HEK293T (cell line): ENCODE data around the gene PROB1.

Source experiments
- CTCF ChIA-PET: fragments of 350-600 bp; formaldehyde crosslinking; extraction: SDS; loops from one replicate; lab custom pipeline; 2021; ENCODE audit warnings: antibody characterized with exemption, inconsistent platforms; lab: Yijun Ruan, JAX
- POLR2A ChIA-PET: fragments of 350-600 bp; formaldehyde crosslinking; extraction: SDS; loops from one replicate; lab custom pipeline; 2020; ENCODE audit warnings: antibody characterized with exemption, inconsistent platforms; lab: Yijun Ruan, JAX
- DNase-seq: peaks from one replicate; pipeline ENCODE4 v3.0.0; 2012; ENCODE audit warnings: mixed read lengths; ENCODE audit errors: extremely low spot score
- ARNT ChIP-seq: fragments of 450-650 bp; IDR thresholded peaks from 2 replicates; pipeline ENCODE4 v1.6.1; 2017; ENCODE audit warnings: mild to moderate bottlenecking
- BHLHE40 ChIP-seq: fragments of 450-650 bp; IDR thresholded peaks from 2 replicates; pipeline ENCODE4 v1.6.1; 2016; ENCODE audit warnings: mild to moderate bottlenecking, moderate library complexity, borderline replicate concordance
- CTBP1 ChIP-seq: fragments of 450-650 bp; IDR thresholded peaks from 2 replicates; pipeline ENCODE4 v1.6.1; 2016; ENCODE audit warnings: borderline replicate concordance
- ELF4 ChIP-seq: fragments of 450-650 bp; IDR thresholded peaks from 2 replicates; pipeline ENCODE4 v1.6.1; 2017; ENCODE audit warnings: antibody characterized with exemption
- FOXA1 ChIP-seq: fragments of 450-650 bp; IDR thresholded peaks from 2 replicates; pipeline ENCODE4 v1.6.1; 2016; ENCODE audit warnings: mild to moderate bottlenecking
- FOXK2 ChIP-seq: fragments of 450-650 bp; IDR thresholded peaks from 2 replicates; pipeline ENCODE4 v1.6.1; 2016; ENCODE audit warnings: mild to moderate bottlenecking
- FOXM1 ChIP-seq: fragments of 450-650 bp; IDR thresholded peaks from 2 replicates; pipeline ENCODE4 v1.6.1; 2017; ENCODE audit warnings: mild to moderate bottlenecking, borderline replicate concordance
- HDGF ChIP-seq: fragments of 450-650 bp; IDR thresholded peaks from 2 replicates; pipeline ENCODE4 v1.6.1; 2017; ENCODE audit warnings: antibody characterized with exemption, borderline replicate concordance
- LEF1 ChIP-seq: fragments of 450-650 bp; IDR thresholded peaks from 2 replicates; pipeline ENCODE4 v1.6.1; 2017; ENCODE audit warnings: mild to moderate bottlenecking, borderline replicate concordance
- NFRKB ChIP-seq: fragments of 450-650 bp; IDR thresholded peaks from 2 replicates; pipeline ENCODE4 v1.6.1; 2016; ENCODE audit warnings: mild to moderate bottlenecking, moderate library complexity
- SP1 ChIP-seq: fragments of 450-650 bp; IDR thresholded peaks from 2 replicates; pipeline ENCODE4 v1.6.1; 2017
- SUZ12 ChIP-seq: fragments of 450-650 bp; IDR thresholded peaks from 2 replicates; pipeline ENCODE4 v1.6.1; 2016; ENCODE audit warnings: mild to moderate bottlenecking
- TARDBP ChIP-seq: fragments of 450-650 bp; IDR thresholded peaks from 2 replicates; pipeline ENCODE4 v1.6.1; 2016

Gene PROB1

DNA sequence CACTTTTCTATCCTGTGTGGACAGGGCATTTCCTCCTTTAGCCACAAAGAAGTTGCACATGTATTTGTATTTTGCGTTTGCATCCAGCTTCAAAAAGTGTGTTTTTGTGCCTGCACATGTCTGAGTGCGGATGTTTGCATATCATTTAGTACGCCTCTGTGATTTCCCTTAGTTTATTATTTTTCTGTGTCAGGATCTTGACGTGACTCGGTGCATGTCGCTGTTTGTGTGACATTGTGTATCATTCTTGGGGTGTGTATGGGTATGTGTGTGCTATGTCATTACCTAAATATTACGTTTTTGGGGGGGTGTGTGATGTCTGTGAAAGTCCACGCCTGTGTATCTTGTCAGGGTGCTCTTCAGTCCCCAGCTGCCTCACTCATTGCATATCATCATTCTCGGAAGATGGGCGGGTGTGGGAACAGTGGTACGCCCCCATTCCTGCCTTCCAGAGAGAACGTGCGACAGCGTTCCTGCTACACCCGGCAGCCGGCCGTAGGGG is 53.7 kb downstream of the PROB1 start:
- ChIA-PET CTCF (interaction anchor here (0.8 to 1.1 kb wide), 3 partner anchors 9 to 24 kb away, joined by 3 to 6 read pairs (median 3); no protein-coding TSS in a partner anchor), POLR2A (interaction anchor here (1.1 to 3.6 kb wide), 17 partner anchors 8 to 220 kb away, joined by 3 to 57 read pairs (median 7); partner anchors contain the start of genes MATR3, SPATA24 and UBE2D2)
- no peak for DNase-seq
- TF ChIP-seq HDGF (no peak), TARDBP (no peak), BHLHE40 (no peak), SUZ12 (no peak), FOXK2 (no peak), NFRKB (no peak), SP1 (no peak), FOXM1 (no peak), CTBP1 (no peak), ARNT (no peak), FOXA1 (no peak), ELF4 (no peak), LEF1 (no peak)
